Esophagus squamous epithelium (tissue), 4 donors: ENCODE results near the gene WNT2B.

Experiments
- POLR2A ChIP-seq, 4 donors: fragments of 450-650 bp; IDR thresholded peaks; one replicate each; pipeline ENCODE4 v1.6.1; 2017; ENCODE audit warnings: antibody characterized with exemption in 4 of 4, mild to moderate bottlenecking in 4 of 4, moderate library complexity in 3 of 4
- TF ChIP-seq, protein P1 (sequence below), 6 experiments: fragments of 450-650 bp in 4 of 6; fragments of 200-600 bp in 2 of 6; sonication (generic) in 2 of 6; IDR thresholded peaks; one replicate each; pipeline ENCODE4 v1.5.1; 2016 to 2019; ENCODE audit warnings: antibody characterized with exemption in 6 of 6, mild to moderate bottlenecking in 4 of 6, moderate library complexity in 4 of 6

DNA sequence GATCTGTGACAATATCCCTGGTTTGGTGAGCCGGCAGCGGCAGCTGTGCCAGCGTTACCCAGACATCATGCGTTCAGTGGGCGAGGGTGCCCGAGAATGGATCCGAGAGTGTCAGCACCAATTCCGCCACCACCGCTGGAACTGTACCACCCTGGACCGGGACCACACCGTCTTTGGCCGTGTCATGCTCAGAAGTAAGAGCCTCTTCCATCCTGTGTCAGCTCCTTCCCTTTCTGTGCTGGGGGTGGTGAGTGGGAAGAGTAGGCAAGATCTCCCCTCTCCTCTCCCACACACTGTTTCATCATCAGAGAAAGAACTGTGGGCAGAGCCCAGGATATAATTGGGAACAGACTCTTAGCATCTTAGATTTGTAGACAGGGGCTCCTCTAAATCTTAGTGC lies 6.1 kb downstream of the WNT2B start:
- TF ChIP-seq, protein P1, sequence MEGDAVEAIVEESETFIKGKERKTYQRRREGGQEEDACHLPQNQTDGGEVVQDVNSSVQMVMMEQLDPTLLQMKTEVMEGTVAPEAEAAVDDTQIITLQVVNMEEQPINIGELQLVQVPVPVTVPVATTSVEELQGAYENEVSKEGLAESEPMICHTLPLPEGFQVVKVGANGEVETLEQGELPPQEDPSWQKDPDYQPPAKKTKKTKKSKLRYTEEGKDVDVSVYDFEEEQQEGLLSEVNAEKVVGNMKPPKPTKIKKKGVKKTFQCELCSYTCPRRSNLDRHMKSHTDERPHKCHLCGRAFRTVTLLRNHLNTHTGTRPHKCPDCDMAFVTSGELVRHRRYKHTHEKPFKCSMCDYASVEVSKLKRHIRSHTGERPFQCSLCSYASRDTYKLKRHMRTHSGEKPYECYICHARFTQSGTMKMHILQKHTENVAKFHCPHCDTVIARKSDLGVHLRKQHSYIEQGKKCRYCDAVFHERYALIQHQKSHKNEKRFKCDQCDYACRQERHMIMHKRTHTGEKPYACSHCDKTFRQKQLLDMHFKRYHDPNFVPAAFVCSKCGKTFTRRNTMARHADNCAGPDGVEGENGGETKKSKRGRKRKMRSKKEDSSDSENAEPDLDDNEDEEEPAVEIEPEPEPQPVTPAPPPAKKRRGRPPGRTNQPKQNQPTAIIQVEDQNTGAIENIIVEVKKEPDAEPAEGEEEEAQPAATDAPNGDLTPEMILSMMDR (IDR thresholded peaks at IDR 0.05): no peak
- no peak for TF ChIP-seq POLR2A (IDR thresholded peaks at IDR 0.05)
